ENCODE results near the gene NOTCH1.

Gene NOTCH1

GRCh38 chr9:136463578-136463977 is 82.3 kb downstream of the NOTCH1 start:
- DNase-seq (ENCODE audit: low spot score) = no peak

DNA sequence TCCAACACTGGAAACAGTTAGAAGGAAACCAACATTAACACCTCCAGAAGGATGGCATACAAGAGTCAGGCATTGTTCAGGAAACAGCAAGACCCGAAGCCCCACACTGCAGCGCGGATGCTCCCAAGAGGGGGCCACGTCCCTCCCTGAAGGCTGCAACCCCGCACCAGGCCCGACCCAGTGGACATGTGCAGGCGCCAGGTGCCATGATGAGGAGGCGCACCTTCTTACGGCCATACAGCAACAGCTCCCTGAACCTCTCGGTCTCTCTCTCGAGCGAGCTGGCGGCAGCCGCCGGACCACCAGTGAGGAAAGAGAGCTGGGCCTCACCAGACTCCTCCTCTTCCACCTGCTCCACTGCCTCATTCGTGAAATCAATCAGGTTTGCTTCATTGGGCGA is 83.2 kb downstream of the NOTCH1 start:
- no peak for DNase-seq (ENCODE audit: low spot score)

DNA sequence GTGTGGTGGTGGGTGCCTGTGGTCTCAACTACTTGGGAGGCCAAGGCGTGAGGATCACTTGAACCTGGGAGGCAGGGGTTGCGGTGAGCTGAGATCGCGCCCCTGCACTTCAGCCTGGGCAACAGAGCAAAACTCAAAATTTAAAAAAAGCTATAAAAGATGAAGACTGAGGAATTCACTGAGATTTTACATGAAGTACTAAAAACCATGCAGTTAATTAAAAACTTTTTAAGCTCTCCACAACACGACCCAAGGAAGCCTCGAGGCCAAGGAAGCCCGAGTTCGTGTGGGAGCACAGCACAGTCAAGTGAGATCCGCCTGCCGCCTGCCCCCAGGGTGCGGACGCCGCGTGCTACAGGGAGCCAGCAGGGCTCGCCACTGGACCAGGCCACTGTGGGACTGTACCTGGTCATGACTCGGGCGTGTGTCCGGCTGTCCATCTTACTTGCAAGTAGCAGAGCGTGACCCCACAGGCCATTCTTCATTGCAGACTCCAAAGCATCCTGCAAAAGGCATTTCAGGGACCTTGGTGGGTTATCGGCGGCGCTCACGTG is 85.0 kb downstream of the NOTCH1 start:
- DNase-seq (ENCODE audit: low spot score) = no peak

DNA sequence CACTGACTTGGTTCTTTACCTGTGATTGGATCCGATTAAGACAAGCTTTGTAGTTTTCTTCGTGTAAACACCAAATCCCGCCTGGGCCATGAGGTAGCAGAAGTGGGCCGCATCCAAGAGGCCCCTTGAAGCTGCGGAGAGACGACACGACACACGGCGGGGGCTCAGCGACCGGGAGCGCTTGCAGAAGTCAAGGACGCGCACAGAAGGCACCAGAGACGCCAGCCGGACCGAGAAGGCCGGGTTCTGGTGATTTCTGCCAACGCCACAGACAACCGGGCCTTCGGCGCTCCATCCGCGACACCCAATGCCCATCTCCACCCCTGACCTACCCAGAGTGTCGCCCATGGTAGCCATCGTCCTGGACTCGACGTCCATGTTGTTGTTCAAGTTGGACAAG is 86.4 kb downstream of the NOTCH1 start:
- DNase-seq (ENCODE audit: low spot score) = no peak

DNA sequence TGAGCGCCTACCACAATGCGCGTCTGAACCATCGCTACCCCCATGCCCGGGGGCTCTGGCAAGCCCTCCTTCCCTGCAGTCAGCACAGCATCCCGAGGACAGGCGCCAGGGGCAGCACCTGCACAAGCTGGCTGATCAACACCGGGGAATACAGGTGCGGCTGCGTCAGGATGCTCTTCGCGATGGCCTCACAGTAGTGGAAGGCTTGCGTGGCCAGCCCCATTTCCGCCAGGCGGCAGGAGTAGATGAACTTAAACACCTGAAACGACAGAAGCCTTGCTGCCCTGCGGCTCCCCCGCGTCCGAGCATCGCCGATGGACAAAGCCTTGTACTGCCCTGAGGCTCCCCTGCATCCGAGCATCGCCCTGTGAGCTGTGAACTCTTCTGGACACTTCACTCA is 88.5 kb downstream of the NOTCH1 start:
- DNase-seq (ENCODE audit: low spot score) = no peak

GRCh38 chr9:136456258-136456657 is 89.6 kb downstream of the NOTCH1 start:
- DNase-seq (ENCODE audit: low spot score) = no peak

- DNase-seq (ENCODE audit: low spot score) = no peak
Observed at GRCh38 chr9:136455043-136456002, 90.5 kb downstream of the NOTCH1 start.

GRCh38 chr9:136454026-136454796 is 91.6 kb downstream of the NOTCH1 start:
- no peak for DNase-seq (ENCODE audit: low spot score)

GRCh38 chr9:136453326-136453725 is 92.5 kb downstream of the NOTCH1 start:
- DNase-seq (ENCODE audit: low spot score) = no peak

DNA sequence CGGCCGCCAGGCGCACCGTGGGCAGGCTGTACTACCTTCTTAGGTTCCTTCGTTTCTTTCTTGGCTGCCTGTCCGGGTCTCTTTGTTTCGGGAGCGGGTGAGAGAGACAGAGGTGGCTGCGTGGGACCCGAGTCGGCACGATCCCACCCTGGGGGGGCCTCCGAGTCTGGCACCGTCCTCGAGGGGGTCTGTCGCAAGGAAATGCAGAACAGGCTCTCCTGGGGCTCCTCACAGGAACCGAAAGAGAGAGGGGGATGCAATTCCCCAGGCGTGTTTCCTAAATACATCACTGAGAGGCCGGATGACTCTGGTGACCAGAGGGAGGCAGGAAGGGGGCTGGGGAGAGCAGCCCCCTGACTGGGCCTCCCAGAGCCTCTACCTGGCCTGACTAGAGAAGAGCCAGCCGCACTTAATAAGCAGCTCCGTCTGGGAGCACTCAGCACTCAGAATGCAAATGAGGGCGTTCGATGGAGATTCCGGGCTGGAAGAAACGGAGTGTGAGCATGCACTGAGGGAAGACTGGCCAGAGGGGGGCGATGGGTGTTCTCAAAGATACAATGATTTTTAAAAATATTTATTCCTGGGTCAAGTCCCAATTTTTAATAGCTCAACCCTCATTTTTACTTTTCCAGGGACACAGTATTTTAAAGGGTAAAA is 94.5 kb downstream of the NOTCH1 start:
- no peak for DNase-seq (ENCODE audit: low spot score)

- DNase-seq (ENCODE audit: low spot score) = no peak
Observed at GRCh38 chr9:136448655-136449054, 97.2 kb downstream of the NOTCH1 start.

DNA sequence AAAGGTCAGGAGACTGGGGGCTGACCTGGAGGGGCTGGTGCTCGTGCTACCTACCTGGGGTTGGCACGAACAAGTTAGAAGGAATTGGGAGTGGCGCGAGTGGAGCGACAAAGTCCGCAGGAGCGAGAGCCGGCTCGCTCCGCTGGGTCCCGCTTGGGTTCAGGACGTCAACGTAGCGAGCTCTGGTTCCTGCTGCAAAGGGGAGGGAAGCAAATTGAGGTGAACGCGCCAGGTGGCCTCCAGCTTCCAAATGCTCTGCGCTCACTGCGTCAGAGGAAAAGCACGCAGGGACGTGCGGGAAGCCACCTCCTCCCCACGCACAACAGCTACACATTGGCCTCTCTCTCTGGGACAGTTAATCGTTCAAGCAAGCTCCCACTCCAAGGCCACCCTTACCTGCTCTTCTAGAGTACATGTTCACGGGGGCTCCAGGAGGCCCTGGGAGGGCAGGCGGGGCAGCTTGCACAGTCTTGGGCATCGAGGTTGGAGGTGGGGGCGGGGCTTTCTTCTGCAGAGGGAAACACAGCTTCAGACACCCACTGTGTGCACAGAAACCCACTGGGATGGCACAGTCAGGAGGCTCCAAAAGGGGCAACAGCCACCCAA is 98.6 kb downstream of the NOTCH1 start:
- DNase-seq (ENCODE audit: low spot score) = no peak

GRCh38 chr9:136445799-136446198 is 100.0 kb downstream of the NOTCH1 start:
- DNase-seq (ENCODE audit: low spot score) = no peak
